HepG2 (cell line): ENCODE results near the gene FKBP10. TPM values are rescaled to one million over a fixed set of nuclear protein-coding genes. Genes with fewer than 3 reads are reported as not detected.
A peak's percentile ranks its signal among the peaks of the same experiment; 100 is the strongest.

Experiments
- ARID2 ChIP-seq: sonication (generic); formaldehyde crosslinking; IDR thresholded peaks from 2 replicates; pipeline ENCODE4 v1.8.1; 2022; ENCODE audit warnings: mild to moderate bottlenecking, missing genetic modification reagents, borderline replicate concordance
- MED8 ChIP-seq: sonication (generic); formaldehyde crosslinking; IDR thresholded peaks from 2 replicates; pipeline ENCODE4 v1.8.1; 2023; ENCODE audit warnings: mild to moderate bottlenecking, missing genetic modification reagents; ENCODE audit not compliant: insufficient replicate concordance
- PRMT3 ChIP-seq: sonication (generic); formaldehyde crosslinking; IDR thresholded peaks from 2 replicates; pipeline ENCODE4 v1.8.1; 2022; ENCODE audit warnings: low read depth, mild to moderate bottlenecking, moderate library complexity, missing genetic modification reagents, borderline replicate concordance
- REL ChIP-seq: sonication (generic); formaldehyde crosslinking; conservative IDR thresholded peaks from 2 replicates; pipeline ENCODE4 v1.8.0; 2022; ENCODE audit warnings: mild to moderate bottlenecking, missing genetic modification reagents, moderate library complexity
- STAT5B ChIP-seq: sonication (generic); formaldehyde crosslinking; IDR thresholded peaks from 2 replicates; pipeline ENCODE4 v1.4.0; 2020; ENCODE audit warnings: missing genetic modification reagents
- ZC3H4 ChIP-seq: sonication (generic); formaldehyde crosslinking; IDR thresholded peaks from 2 replicates; pipeline ENCODE4 v1.4.0; 2020; ENCODE audit warnings: missing genetic modification reagents, borderline replicate concordance
- ZNF354B ChIP-seq: sonication (generic); formaldehyde crosslinking; IDR thresholded peaks from 2 replicates; pipeline ENCODE4 v1.8.0; 2022; ENCODE audit warnings: mild to moderate bottlenecking, missing genetic modification reagents
- ZNF552 ChIP-seq: sonication (generic); formaldehyde crosslinking; IDR thresholded peaks from 2 replicates; pipeline ENCODE4 v1.9.0; 2022; ENCODE audit warnings: missing genetic modification reagents, mild to moderate bottlenecking, borderline replicate concordance
- ZNF562 ChIP-seq: sonication (generic); formaldehyde crosslinking; IDR thresholded peaks from 2 replicates; pipeline ENCODE4 v1.8.0; 2022; ENCODE audit warnings: missing genetic modification reagents, borderline replicate concordance
- ZNF749 ChIP-seq: sonication (generic); formaldehyde crosslinking; IDR thresholded peaks from 2 replicates; pipeline ENCODE4 v1.8.0; 2022; ENCODE audit warnings: mild to moderate bottlenecking, missing genetic modification reagents, moderate library complexity, borderline replicate concordance
- ZNF883 ChIP-seq: sonication (generic); formaldehyde crosslinking; IDR thresholded peaks from 2 replicates; pipeline ENCODE4 v1.5.1; 2020; ENCODE audit warnings: mild to moderate bottlenecking, missing genetic modification reagents; ENCODE audit errors: not compliant biosample characterization
- polyA plus RNA-seq, 8 experiments: library from polyadenylated mRNA; depleted of rRNA in 3 of 8; stranded (reverse) in 7 of 8; unstranded in 1 of 8; fragments of >200 nt; fragmentation: Illumina TruSeq in 4 of 8; extraction: Trizol in 4 of 8; gene quantifications; 2 replicates each; pipeline versions ENCODE4 v1.2.1 to v1.2.3, GENCODE V29; 2011 to 2016; ENCODE audit warnings: low read depth in 4 of 8, missing spikeins in 1 of 8, mixed read lengths in 1 of 8; ENCODE audit not compliant: insufficient read depth in 1 of 8
- total RNA-seq, 5 experiments: library from RNA; depleted of rRNA; stranded (reverse); fragments of >200 nt; fragmentation: Illumina TruSeq; extraction: Trizol; gene quantifications; 2 replicates each; pipeline ENCODE4 v1.2.3, GENCODE V29; 2016; ENCODE audit warnings: low read depth in 1 of 5
- TF ChIP-seq, protein P1 (sequence below): sonication (generic); formaldehyde crosslinking; IDR thresholded peaks from 2 replicates; pipeline ENCODE4 v1.4.0; 2020; ENCODE audit warnings: missing genetic modification reagents, low read depth, mild to moderate bottlenecking, borderline replicate concordance
- TF ChIP-seq, protein P2 (sequence below): sonication (generic); formaldehyde crosslinking; IDR thresholded peaks from 2 replicates; pipeline ENCODE4 v1.5.0; 2020; ENCODE audit warnings: missing genetic modification reagents
- TF ChIP-seq, protein P3 (sequence below): sonication (generic); formaldehyde crosslinking; IDR thresholded peaks from 2 replicates; pipeline ENCODE4 v1.4.0; 2020; ENCODE audit warnings: missing genetic modification reagents, borderline replicate concordance
- TF ChIP-seq, protein P4 (sequence below): sonication (generic); formaldehyde crosslinking; IDR thresholded peaks from 2 replicates; pipeline ENCODE4 v1.4.0; 2020; ENCODE audit warnings: missing genetic modification reagents, borderline replicate concordance
- TF ChIP-seq, protein P5 (sequence below): sonication (generic); formaldehyde crosslinking; IDR thresholded peaks from 2 replicates; pipeline ENCODE4 v1.5.0; 2020; ENCODE audit warnings: mild to moderate bottlenecking, missing genetic modification reagents

Gene FKBP10
- total and polyA plus RNA-seq, 2 of the 13 experiments (the other 11 are each of a cell fraction or from before 2014, with no cell fraction given): 149 to 573 TPM

DNA sequence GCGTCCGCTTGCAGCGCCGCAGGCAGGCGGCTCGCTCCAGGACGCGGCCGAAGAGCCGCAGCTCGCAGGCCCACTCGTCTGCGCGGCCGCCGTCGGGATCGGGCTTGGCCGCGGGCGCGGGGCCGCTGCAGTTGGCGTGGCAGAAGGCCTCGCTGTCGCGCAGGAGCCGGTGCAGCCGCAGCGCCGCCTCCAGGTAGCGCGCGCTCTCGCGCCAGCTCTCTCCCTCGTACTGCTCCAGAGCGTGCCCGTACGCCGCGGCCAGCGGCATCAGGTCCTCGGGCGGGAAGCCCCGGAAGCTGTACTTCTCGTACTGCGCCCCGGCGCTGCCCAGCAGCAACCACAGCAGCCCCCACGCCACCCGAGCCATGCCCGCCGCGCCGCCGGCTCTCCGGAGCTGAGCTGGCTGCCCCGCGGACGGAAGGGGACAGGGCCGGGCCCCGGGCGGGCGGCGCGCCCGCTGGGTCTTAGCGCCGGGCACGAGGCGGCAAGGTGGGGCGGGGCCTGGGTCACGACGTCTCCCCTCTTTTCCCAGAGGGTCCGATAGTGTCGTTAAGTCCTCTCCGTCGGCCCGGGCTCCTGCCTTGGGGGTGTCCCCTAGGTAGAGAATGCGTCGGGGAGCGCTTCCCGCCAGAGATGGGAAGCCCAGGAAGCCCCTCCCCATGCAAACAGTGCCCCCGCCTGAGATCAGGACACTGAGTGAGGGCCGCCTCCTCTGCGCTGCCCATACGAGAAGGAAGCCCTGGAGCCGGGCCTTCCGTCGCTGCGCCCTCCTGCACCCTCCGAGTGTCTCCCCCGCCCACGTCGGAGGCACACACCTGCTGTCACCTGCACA lies 1.0 kb upstream of the FKBP10 start, which contains the start of gene P3H4 (continued):
- TF ChIP-seq ARID2 (CRISPR knock-in tag) (peak; percentile 84; the same call in 1 of the 2 replicates), REL (CRISPR knock-in tag) (peak; percentile 69; the same call in 1 of the 2 replicates), STAT5B (CRISPR knock-in tag) (peak; percentile 10; the same call in 1 of the 2 replicates), ZNF749 (CRISPR knock-in tag) (peak; percentile 65; the same call in 1 of the 2 replicates), ZC3H4 (CRISPR knock-in tag) (no peak), ZNF552 (CRISPR knock-in tag) (peak; percentile 61; the same call in 1 of the 2 replicates), PRMT3 (CRISPR knock-in tag) (peak; percentile 98; the same call in 1 of the 2 replicates), ZNF562 (no peak), ZNF883 (CRISPR knock-in tag) (peak; percentile 96), ZNF354B (CRISPR knock-in tag) (peak; percentile 15; the same call in 1 of the 2 replicates), MED8 (CRISPR knock-in tag) (peak; percentile 79)
- TF ChIP-seq, protein P1, sequence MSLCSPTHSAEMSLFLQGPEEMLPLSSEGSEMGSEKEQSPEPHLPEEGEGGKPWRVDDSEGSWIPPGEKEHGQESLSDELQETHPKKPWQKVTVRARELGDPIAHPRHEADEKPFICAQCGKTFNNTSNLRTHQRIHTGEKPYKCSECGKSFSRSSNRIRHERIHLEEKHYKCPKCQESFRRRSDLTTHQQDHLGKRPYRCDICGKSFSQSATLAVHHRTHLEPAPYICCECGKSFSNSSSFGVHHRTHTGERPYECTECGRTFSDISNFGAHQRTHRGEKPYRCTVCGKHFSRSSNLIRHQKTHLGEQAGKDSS: peak; percentile 65
- TF ChIP-seq, protein P2, sequence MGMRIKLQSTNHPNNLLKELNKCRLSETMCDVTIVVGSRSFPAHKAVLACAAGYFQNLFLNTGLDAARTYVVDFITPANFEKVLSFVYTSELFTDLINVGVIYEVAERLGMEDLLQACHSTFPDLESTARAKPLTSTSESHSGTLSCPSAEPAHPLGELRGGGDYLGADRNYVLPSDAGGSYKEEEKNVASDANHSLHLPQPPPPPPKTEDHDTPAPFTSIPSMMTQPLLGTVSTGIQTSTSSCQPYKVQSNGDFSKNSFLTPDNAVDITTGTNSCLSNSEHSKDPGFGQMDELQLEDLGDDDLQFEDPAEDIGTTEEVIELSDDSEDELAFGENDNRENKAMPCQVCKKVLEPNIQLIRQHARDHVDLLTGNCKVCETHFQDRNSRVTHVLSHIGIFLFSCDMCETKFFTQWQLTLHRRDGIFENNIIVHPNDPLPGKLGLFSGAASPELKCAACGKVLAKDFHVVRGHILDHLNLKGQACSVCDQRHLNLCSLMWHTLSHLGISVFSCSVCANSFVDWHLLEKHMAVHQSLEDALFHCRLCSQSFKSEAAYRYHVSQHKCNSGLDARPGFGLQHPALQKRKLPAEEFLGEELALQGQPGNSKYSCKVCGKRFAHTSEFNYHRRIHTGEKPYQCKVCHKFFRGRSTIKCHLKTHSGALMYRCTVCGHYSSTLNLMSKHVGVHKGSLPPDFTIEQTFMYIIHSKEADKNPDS (CRISPR knock-in tag): 0 out of 2 replicates have a peak, but pooled peaks have one; percentile 42
- TF ChIP-seq, protein P3, sequence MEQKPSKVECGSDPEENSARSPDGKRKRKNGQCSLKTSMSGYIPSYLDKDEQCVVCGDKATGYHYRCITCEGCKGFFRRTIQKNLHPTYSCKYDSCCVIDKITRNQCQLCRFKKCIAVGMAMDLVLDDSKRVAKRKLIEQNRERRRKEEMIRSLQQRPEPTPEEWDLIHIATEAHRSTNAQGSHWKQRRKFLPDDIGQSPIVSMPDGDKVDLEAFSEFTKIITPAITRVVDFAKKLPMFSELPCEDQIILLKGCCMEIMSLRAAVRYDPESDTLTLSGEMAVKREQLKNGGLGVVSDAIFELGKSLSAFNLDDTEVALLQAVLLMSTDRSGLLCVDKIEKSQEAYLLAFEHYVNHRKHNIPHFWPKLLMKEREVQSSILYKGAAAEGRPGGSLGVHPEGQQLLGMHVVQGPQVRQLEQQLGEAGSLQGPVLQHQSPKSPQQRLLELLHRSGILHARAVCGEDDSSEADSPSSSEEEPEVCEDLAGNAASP: no peak
- TF ChIP-seq, protein P4, sequence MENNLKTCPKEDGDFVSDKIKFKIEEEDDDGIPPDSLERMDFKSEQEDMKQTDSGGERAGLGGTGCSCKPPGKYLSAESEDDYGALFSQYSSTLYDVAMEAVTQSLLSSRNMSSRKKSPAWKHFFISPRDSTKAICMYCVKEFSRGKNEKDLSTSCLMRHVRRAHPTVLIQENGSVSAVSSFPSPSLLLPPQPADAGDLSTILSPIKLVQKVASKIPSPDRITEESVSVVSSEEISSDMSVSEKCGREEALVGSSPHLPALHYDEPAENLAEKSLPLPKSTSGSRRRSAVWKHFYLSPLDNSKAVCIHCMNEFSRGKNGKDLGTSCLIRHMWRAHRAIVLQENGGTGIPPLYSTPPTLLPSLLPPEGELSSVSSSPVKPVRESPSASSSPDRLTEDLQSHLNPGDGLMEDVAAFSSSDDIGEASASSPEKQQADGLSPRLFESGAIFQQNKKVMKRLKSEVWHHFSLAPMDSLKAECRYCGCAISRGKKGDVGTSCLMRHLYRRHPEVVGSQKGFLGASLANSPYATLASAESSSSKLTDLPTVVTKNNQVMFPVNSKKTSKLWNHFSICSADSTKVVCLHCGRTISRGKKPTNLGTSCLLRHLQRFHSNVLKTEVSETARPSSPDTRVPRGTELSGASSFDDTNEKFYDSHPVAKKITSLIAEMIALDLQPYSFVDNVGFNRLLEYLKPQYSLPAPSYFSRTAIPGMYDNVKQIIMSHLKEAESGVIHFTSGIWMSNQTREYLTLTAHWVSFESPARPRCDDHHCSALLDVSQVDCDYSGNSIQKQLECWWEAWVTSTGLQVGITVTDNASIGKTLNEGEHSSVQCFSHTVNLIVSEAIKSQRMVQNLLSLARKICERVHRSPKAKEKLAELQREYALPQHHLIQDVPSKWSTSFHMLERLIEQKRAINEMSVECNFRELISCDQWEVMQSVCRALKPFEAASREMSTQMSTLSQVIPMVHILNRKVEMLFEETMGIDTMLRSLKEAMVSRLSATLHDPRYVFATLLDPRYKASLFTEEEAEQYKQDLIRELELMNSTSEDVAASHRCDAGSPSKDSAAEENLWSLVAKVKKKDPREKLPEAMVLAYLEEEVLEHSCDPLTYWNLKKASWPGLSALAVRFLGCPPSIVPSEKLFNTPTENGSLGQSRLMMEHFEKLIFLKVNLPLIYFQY (CRISPR knock-in tag): 0 out of 2 replicates have a peak, but pooled peaks have one; percentile 31
- TF ChIP-seq, protein P5, sequence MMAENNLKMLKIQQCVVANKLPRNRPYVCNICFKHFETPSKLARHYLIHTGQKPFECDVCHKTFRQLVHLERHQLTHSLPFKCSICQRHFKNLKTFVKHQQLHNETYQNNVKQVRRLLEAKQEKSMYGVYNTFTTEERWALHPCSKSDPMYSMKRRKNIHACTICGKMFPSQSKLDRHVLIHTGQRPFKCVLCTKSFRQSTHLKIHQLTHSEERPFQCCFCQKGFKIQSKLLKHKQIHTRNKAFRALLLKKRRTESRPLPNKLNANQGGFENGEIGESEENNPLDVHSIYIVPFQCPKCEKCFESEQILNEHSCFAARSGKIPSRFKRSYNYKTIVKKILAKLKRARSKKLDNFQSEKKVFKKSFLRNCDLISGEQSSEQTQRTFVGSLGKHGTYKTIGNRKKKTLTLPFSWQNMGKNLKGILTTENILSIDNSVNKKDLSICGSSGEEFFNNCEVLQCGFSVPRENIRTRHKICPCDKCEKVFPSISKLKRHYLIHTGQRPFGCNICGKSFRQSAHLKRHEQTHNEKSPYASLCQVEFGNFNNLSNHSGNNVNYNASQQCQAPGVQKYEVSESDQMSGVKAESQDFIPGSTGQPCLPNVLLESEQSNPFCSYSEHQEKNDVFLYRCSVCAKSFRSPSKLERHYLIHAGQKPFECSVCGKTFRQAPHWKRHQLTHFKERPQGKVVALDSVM (CRISPR knock-in tag): peak; percentile 56
